C4-2B (cell line): ENCODE results near the gene CENPB.

ENCODE experiments used
- CTCF ChIP-seq: fragments of 450-650 bp; conservative IDR thresholded peaks from 2 replicates; pipeline ENCODE4 v1.5.1; 2017; ENCODE audit warnings: mild to moderate bottlenecking
- ZFX ChIP-seq: fragments of 450-650 bp; IDR thresholded peaks from 2 replicates; pipeline ENCODE4 v1.6.1; 2017

GRCh38 chr20:3745686-3746173, 40.8 kb downstream of the CENPB start:
- TF ChIP-seq CTCF (no peak), ZFX (no peak)
